Coronary artery (tissue), 2 donors: ENCODE data around the gene MAPK8IP3.
"Not testable (repeated sequence)": the region's sequence is repeated elsewhere in the genome, so short reads cannot be mapped to it uniquely, and the experiment has no call there.

Experiments used
- DNase-seq: peaks from one replicate; pipeline ENCODE4 v3.0.0-alpha.2; 2017; ENCODE audit warnings: low spot score
- H3K27ac ChIP-seq, 2 donors: fragments of 200-600 bp; sonication (generic); one replicate each; pipeline ENCODE4 v1.5.1; 2016 to 2019
- H3K4me3 ChIP-seq: fragments of 200-600 bp; sonication (generic); 2 replicates; pipeline ENCODE4 v1.5.1; 2016; ENCODE audit warnings: mild to moderate bottlenecking, moderate library complexity
- TF ChIP-seq, protein P1 (sequence below): fragments of 200-600 bp; sonication (generic); IDR thresholded peaks from one replicate; pipeline ENCODE4 v1.5.1; 2019; ENCODE audit warnings: antibody characterized with exemption

Gene MAPK8IP3

GRCh38 chr16:1731073-1731472 is 25.1 kb downstream of the MAPK8IP3 start:
- H3K4me3 ChIP-seq: no peak overlapping the region
- no peak for DNase-seq
- TF ChIP-seq, protein P1, sequence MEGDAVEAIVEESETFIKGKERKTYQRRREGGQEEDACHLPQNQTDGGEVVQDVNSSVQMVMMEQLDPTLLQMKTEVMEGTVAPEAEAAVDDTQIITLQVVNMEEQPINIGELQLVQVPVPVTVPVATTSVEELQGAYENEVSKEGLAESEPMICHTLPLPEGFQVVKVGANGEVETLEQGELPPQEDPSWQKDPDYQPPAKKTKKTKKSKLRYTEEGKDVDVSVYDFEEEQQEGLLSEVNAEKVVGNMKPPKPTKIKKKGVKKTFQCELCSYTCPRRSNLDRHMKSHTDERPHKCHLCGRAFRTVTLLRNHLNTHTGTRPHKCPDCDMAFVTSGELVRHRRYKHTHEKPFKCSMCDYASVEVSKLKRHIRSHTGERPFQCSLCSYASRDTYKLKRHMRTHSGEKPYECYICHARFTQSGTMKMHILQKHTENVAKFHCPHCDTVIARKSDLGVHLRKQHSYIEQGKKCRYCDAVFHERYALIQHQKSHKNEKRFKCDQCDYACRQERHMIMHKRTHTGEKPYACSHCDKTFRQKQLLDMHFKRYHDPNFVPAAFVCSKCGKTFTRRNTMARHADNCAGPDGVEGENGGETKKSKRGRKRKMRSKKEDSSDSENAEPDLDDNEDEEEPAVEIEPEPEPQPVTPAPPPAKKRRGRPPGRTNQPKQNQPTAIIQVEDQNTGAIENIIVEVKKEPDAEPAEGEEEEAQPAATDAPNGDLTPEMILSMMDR: no peak
- no peak overlapping the region for H3K27ac ChIP-seq

GRCh38 chr16:1731603-1732002 is 25.6 kb downstream of the MAPK8IP3 start:
- TF ChIP-seq, protein P1: no peak
- H3K4me3 ChIP-seq: no peak overlapping the region
- no peak overlapping the region for H3K27ac ChIP-seq
- DNase-seq: no peak

- DNase-seq: no peak
- TF ChIP-seq, protein P1: no peak
- Histone ChIP-seq H3K27ac (no peak overlapping the region), H3K4me3 (no peak overlapping the region)
Observed at GRCh38 chr16:1732071-1732470, 26.1 kb downstream of the MAPK8IP3 start.

GRCh38 chr16:1732551-1732987 is 26.6 kb downstream of the MAPK8IP3 start:
- H3K4me3 ChIP-seq, H3K27ac ChIP-seq, DNase-seq: not testable (repeated sequence)

DNA sequence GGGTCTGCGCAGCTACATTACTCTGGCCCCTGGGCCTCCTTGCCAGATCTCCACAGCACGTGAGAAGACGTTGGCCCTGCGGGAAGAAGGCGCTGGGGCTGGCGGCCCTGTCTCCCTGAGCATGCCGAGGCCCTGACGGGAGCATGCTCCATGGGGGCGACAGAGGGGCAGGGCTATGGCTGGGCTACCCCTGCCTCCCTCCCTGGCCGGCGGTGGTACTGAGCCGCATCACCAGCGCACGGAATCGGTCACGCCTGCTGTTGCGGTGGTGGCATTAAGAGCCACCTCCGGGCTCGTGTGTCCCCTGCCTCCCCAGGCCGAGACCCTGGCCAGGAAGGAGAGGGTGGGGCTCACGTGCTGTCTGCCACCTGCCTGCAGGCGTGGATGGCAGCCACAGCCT is 28.1 kb downstream of the MAPK8IP3 start:
- TF ChIP-seq, protein P1: no peak
- H3K4me3 ChIP-seq: no peak overlapping the region
- H3K27ac ChIP-seq: no peak overlapping the region
- no peak for DNase-seq

DNA sequence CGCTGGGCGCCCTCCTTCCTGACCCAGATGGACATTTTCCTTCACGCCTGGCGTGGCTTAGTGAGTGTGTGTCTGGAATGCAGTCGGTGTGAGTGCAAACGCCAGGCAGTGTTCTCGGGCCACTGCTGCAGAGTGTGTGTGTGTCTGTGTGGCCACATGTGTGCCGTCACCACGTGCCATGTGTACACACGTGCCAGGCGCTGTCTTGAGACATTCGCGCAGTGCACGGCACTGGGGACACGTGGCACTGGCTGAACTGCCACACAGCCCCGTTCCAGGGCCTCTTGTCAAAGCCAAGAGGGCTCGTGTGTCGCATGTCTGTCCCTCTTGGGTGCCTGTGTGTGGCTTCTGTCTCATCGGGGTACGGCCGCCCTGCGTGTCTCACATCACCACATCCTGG is 28.8 kb downstream of the MAPK8IP3 start:
- H3K27ac ChIP-seq: no peak overlapping the region
- H3K4me3 ChIP-seq: no peak overlapping the region
- DNase-seq: no peak
- TF ChIP-seq, protein P1: no peak

DNA sequence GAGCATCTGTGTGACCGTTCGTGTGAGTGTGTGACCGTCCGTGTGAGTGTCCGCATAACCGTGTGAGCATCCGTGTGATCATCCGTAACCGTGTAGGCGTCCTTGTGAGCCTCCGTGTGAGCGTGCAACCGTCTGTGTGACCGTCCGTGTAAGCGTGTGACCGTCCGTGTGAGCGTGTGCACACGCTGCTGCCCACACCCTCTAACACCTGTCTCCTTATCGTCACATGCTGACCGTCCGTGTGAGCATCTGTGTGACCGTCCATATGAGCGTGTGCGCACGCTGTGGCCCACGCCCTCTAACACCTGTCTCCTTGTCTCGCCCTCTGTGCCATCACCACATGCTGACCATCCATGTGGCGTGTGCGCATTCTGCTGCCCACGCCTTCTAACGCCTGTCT is 34.2 kb downstream of the MAPK8IP3 start:
- Histone ChIP-seq H3K4me3 (no peak overlapping the region), H3K27ac (no peak overlapping the region)
- DNase-seq: no peak
- TF ChIP-seq, protein P1: no peak
